ENCODE data around the gene GRIN3B.

DNA sequence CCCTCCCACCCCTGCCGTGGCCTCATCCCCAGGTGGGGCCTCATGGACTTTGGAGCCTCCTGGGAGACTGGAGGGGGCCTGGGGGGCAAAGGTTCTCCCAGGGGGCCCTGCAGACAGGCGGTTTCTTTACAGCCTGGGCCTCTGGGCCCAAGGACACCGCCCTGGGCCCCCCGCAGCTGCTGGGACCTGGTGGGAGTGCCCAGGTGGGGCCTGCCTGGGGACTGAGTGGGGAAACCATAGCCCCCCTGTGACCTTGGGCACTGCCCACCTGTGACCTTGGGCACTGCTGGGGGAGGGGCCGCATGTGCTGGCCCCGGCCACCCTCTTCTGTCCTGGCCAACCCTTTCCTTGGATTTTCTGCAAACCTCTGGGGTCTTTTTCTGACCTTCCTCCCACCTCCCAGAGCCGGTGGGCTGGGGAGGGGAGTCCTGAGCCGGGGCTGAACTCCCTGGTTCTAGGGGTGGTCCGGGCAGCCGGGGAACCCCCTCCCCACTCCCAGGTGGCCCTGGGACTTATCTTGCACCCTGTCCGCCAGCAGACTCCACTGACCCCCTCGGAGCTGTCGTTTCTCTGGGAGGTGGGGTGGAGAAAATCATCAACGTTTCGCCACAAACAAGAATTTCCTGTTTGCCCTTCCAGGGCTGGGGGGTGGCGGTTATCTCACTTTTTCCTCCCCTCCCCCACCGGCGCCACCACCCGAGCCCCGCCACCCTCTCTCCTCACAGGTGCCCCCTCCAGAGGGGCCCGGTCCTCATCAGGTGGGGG lies 47.4 kb upstream of the GRIN3B start:
- TF ChIP-seq, protein P1, sequence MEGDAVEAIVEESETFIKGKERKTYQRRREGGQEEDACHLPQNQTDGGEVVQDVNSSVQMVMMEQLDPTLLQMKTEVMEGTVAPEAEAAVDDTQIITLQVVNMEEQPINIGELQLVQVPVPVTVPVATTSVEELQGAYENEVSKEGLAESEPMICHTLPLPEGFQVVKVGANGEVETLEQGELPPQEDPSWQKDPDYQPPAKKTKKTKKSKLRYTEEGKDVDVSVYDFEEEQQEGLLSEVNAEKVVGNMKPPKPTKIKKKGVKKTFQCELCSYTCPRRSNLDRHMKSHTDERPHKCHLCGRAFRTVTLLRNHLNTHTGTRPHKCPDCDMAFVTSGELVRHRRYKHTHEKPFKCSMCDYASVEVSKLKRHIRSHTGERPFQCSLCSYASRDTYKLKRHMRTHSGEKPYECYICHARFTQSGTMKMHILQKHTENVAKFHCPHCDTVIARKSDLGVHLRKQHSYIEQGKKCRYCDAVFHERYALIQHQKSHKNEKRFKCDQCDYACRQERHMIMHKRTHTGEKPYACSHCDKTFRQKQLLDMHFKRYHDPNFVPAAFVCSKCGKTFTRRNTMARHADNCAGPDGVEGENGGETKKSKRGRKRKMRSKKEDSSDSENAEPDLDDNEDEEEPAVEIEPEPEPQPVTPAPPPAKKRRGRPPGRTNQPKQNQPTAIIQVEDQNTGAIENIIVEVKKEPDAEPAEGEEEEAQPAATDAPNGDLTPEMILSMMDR (IDR thresholded peaks at IDR 0.05), result no peak
- TF ChIP-seq POLR2A (IDR thresholded peaks at IDR 0.05), result no peak

Measured in lower leg skin (tissue), 3 donors.